HG02840 (cell line): ENCODE results near the gene ANKRD13A.
"Not testable (repeated sequence)": the region's sequence is repeated elsewhere in the genome, so short reads cannot be mapped to it uniquely, and the experiment has no call there.

Source experiments
- ATAC-seq: cut with Tn5 transposase; IDR thresholded peaks from one replicate; pipeline ENCODE4 v1.9.1; 2021; ENCODE audit warnings: mild to moderate bottlenecking, moderate library complexity, moderate number of reproducible peaks; ENCODE audit not compliant: unreplicated experiment, low FRiP score

ANKRD13A gene

GRCh38 chr12:109983432-109984142 is 15.6 kb upstream of the ANKRD13A start:
- ATAC-seq = no peak

GRCh38 chr12:109986236-109986635 is 13.0 kb upstream of the ANKRD13A start:
- ATAC-seq = not testable (repeated sequence)

GRCh38 chr12:109987615-109988014 is 11.6 kb upstream of the ANKRD13A start:
- ATAC-seq = no peak

- no peak for ATAC-seq
Measured at GRCh38 chr12:109988274-109988673, 11.0 kb upstream of the ANKRD13A start.

- no peak for ATAC-seq
Measured at GRCh38 chr12:109988903-109989302, 10.3 kb upstream of the ANKRD13A start.

GRCh38 chr12:109989380-109989779 is 9.8 kb upstream of the ANKRD13A start:
- ATAC-seq = no peak

GRCh38 chr12:109991586-109991985 is 7.6 kb upstream of the ANKRD13A start:
- ATAC-seq = no peak

- no peak for ATAC-seq
Measured at GRCh38 chr12:109993091-109993490, 6.1 kb upstream of the ANKRD13A start.

- no peak for ATAC-seq
Measured at GRCh38 chr12:109994401-109995175, 4.6 kb upstream of the ANKRD13A start.

GRCh38 chr12:109995361-109995685 is 3.9 kb upstream of the ANKRD13A start:
- no peak for ATAC-seq

- peak; percentile 58 for ATAC-seq
Measured at GRCh38 chr12:109995686-109996482, 3.3 kb upstream of the ANKRD13A start, which contains the start of gene GIT2. Gene GIT2 (minus strand): TSS chr12:109996368. CDS start chr12:109996224, 144 bp downstream.

GRCh38 chr12:109996483-109996853 is 2.8 kb upstream of the ANKRD13A start:
- ATAC-seq = no peak

GRCh38 chr12:109997393-109997792 is 1.8 kb upstream of the ANKRD13A start:
- no peak for ATAC-seq

- no peak for ATAC-seq
Measured at GRCh38 chr12:109998241-109998903, 858 bp upstream of the ANKRD13A start.

- ATAC-seq = no peak
Measured at GRCh38 chr12:109999649-109999971, 380 bp downstream of the ANKRD13A start.

- ATAC-seq = no peak
Measured at GRCh38 chr12:109999983-110000505, 814 bp downstream of the ANKRD13A start.

- no peak for ATAC-seq
Measured at GRCh38 chr12:110001596-110001995, 2.4 kb downstream of the ANKRD13A start.

GRCh38 chr12:110002676-110003515 is 3.7 kb downstream of the ANKRD13A start:
- no peak for ATAC-seq

GRCh38 chr12:110004598-110004997 is 5.4 kb downstream of the ANKRD13A start:
- no peak for ATAC-seq
